Neural cell (in vitro differentiated cells): ENCODE measurements around the gene KIAA1958.

Experiments used
- EP300 ChIP-seq: fragments of 450-650 bp; conservative IDR thresholded peaks from 2 replicates; pipeline ENCODE4 v1.6.1; 2014; ENCODE audit warnings: antibody characterized with exemption, mild to moderate bottlenecking, moderate library complexity; ENCODE audit not compliant: poor library complexity, severe bottlenecking
- EZH2 ChIP-seq: fragments of 200-600, 300-800 bp; shearing (Covaris generic), sonication (generic); IDR thresholded peaks from 2 replicates; pipeline ENCODE4 v1.6.1; 2014; ENCODE audit warnings: antibody characterized with exemption, low read length, borderline replicate concordance, mild to moderate bottlenecking; ENCODE audit not compliant: insufficient read depth, poor library complexity, severe bottlenecking
- MXI1 ChIP-seq: fragments of 450-650 bp; conservative IDR thresholded peaks from 2 replicates; pipeline ENCODE4 v1.6.1; 2014; ENCODE audit warnings: antibody characterized with exemption, mild to moderate bottlenecking; ENCODE audit not compliant: poor library complexity, severe bottlenecking
- POLR2AphosphoS5 ChIP-seq: IDR thresholded peaks from 2 replicates; pipeline ENCODE4 v1.6.1; 2012
- RAD21 ChIP-seq: fragments of 450-650 bp; conservative IDR thresholded peaks from 2 replicates; pipeline ENCODE4 v1.6.1; 2014; ENCODE audit warnings: antibody characterized with exemption, mild to moderate bottlenecking, moderate library complexity
- TAF1 ChIP-seq: IDR thresholded peaks from 2 replicates; pipeline ENCODE4 v1.6.1; 2012; ENCODE audit warnings: low read depth
- TF ChIP-seq, protein P1 (sequence below): fragments of 450-650 bp; IDR thresholded peaks from 2 replicates; pipeline ENCODE4 v1.5.1; 2014; ENCODE audit warnings: antibody characterized with exemption, mild to moderate bottlenecking, moderate library complexity; ENCODE audit not compliant: poor library complexity, severe bottlenecking
- TF ChIP-seq, protein P2 (sequence below): IDR thresholded peaks from 2 replicates; pipeline ENCODE4 v1.6.1; 2012; ENCODE audit warnings: borderline replicate concordance

DNA sequence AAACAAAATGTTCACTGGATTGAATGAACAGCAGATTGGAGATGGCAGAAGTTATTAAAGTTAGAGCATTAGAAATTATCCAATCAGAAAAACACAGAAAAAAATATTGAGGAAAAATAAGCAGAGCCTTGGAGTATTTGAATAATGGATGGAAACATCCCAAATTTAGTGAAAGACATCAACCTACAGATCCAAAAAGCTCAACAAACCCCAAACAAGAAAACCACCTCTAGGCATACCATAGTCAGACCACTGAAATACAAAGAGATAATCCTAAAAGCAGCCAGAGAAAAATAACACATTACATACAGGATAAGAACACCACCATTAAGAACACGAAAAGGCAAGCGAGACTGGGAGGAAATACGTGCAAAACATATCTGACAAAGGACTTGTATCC is 226.1 kb downstream of the KIAA1958 start:
- no peak for TF ChIP-seq RAD21
- TF ChIP-seq, protein P1, sequence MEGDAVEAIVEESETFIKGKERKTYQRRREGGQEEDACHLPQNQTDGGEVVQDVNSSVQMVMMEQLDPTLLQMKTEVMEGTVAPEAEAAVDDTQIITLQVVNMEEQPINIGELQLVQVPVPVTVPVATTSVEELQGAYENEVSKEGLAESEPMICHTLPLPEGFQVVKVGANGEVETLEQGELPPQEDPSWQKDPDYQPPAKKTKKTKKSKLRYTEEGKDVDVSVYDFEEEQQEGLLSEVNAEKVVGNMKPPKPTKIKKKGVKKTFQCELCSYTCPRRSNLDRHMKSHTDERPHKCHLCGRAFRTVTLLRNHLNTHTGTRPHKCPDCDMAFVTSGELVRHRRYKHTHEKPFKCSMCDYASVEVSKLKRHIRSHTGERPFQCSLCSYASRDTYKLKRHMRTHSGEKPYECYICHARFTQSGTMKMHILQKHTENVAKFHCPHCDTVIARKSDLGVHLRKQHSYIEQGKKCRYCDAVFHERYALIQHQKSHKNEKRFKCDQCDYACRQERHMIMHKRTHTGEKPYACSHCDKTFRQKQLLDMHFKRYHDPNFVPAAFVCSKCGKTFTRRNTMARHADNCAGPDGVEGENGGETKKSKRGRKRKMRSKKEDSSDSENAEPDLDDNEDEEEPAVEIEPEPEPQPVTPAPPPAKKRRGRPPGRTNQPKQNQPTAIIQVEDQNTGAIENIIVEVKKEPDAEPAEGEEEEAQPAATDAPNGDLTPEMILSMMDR: no peak
- TF ChIP-seq, protein P2, sequence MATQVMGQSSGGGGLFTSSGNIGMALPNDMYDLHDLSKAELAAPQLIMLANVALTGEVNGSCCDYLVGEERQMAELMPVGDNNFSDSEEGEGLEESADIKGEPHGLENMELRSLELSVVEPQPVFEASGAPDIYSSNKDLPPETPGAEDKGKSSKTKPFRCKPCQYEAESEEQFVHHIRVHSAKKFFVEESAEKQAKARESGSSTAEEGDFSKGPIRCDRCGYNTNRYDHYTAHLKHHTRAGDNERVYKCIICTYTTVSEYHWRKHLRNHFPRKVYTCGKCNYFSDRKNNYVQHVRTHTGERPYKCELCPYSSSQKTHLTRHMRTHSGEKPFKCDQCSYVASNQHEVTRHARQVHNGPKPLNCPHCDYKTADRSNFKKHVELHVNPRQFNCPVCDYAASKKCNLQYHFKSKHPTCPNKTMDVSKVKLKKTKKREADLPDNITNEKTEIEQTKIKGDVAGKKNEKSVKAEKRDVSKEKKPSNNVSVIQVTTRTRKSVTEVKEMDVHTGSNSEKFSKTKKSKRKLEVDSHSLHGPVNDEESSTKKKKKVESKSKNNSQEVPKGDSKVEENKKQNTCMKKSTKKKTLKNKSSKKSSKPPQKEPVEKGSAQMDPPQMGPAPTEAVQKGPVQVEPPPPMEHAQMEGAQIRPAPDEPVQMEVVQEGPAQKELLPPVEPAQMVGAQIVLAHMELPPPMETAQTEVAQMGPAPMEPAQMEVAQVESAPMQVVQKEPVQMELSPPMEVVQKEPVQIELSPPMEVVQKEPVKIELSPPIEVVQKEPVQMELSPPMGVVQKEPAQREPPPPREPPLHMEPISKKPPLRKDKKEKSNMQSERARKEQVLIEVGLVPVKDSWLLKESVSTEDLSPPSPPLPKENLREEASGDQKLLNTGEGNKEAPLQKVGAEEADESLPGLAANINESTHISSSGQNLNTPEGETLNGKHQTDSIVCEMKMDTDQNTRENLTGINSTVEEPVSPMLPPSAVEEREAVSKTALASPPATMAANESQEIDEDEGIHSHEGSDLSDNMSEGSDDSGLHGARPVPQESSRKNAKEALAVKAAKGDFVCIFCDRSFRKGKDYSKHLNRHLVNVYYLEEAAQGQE: no peak
- no peak for TF ChIP-seq MXI1
- no peak for TF ChIP-seq TAF1
- no peak for TF ChIP-seq POLR2AphosphoS5
- no peak for TF ChIP-seq EZH2
- no peak for TF ChIP-seq EP300
